Karpas-422 (cell line): ENCODE measurements around the gene SERPINB2. TPM values are rescaled to one million over a fixed set of nuclear protein-coding genes. Genes with fewer than 3 reads are reported as not detected.

Source experiments
- DNase-seq: peaks from one replicate; pipeline ENCODE4 v3.0.0-alpha.2; 2015
- H2AFZ ChIP-seq: fragments of 200-600 bp; sonication (generic); 2 replicates; pipeline ENCODE4 v1.6.1; 2014; ENCODE audit warnings: antibody characterized with exemption, low read length, mixed read lengths
- H3K27ac ChIP-seq: fragments of 200-600 bp; sonication (generic); 2 replicates; pipeline ENCODE4 v1.5.1; 2014; ENCODE audit warnings: mild to moderate bottlenecking, low read length, moderate library complexity
- H3K27me3 ChIP-seq: fragments of 200-600 bp; sonication (generic); 2 replicates; pipeline ENCODE4 v1.6.1; 2014; ENCODE audit warnings: low read length, mixed read lengths
- H3K36me3 ChIP-seq: fragments of 200-600 bp; sonication (generic); 2 replicates; pipeline ENCODE4 v1.6.1; 2014; ENCODE audit warnings: low read length, mixed read lengths; ENCODE audit not compliant: insufficient read depth
- H3K4me1 ChIP-seq: fragments of 200-600 bp; sonication (generic); 2 replicates; pipeline ENCODE4 v1.6.1; 2014; ENCODE audit warnings: mild to moderate bottlenecking, low read length, mixed read lengths
- H3K4me2 ChIP-seq: fragments of 200-600 bp; sonication (generic); 2 replicates; pipeline ENCODE4 v1.6.1; 2014; ENCODE audit warnings: low read length, low read depth, mild to moderate bottlenecking; ENCODE audit not compliant: poor library complexity, severe bottlenecking
- H3K4me3 ChIP-seq: fragments of 200-600 bp; sonication (generic); 2 replicates; pipeline ENCODE4 v1.5.1; 2014; ENCODE audit warnings: mild to moderate bottlenecking, antibody characterized with exemption, low read length, mixed read lengths
- H3K79me2 ChIP-seq: fragments of 200-600 bp; sonication (generic); 2 replicates; pipeline ENCODE4 v1.6.1; 2014; ENCODE audit warnings: mild to moderate bottlenecking, low read length, mixed read lengths
- H3K9ac ChIP-seq: fragments of 200-600 bp; sonication (generic); 2 replicates; pipeline ENCODE4 v1.6.0; 2014; ENCODE audit warnings: low read length
- H3K9me2 ChIP-seq: fragments of 200-600 bp; sonication (generic), shearing (Covaris generic); replicated peaks from 2 replicates; pipeline ENCODE4 v1.6.0; 2014; ENCODE audit warnings: mild to moderate bottlenecking, low read length, moderate library complexity; ENCODE audit not compliant: insufficient read depth
- H3K9me3 ChIP-seq: fragments of 300-700, 200-600 bp; sonication (generic); 2 replicates; pipeline ENCODE4 v1.6.1; 2014; ENCODE audit warnings: low read length, mixed read lengths
- H4K20me1 ChIP-seq: fragments of 200-600 bp; sonication (generic); 2 replicates; pipeline ENCODE4 v1.6.1; 2014; ENCODE audit warnings: mild to moderate bottlenecking, antibody characterized with exemption, low read length, low read depth; ENCODE audit not compliant: insufficient read depth
- total RNA-seq: library from RNA; depleted of rRNA; stranded (reverse); fragments of >200 nt; shearing (Covaris generic); gene quantifications from 2 replicates; pipeline ENCODE4 v1.2.3, GENCODE V29; 2014; ENCODE audit warnings: low replicate concordance; rRNA removed

SERPINB2 gene
- total RNA-seq, 1 experiment from 2014 or later, result not detected

- H2AFZ ChIP-seq, result peak within 1 kb of the TSS; percentile 69; the same call in 1 of the 2 replicates
- no peaks in the 10 kb centered on the region for H3K79me2 ChIP-seq
- H3K4me1 ChIP-seq, result peaks cover 9% of the 10 kb centered on the region
- H3K27ac ChIP-seq, result no peak within 1 kb of the TSS
- peak within 1 kb of the TSS; percentile 46; the same call in 1 of the 2 replicates for H3K4me3 ChIP-seq
- H4K20me1 ChIP-seq, result no peaks in the 10 kb centered on the region
- no peaks in the 10 kb centered on the region for H3K27me3 ChIP-seq
- H3K36me3 ChIP-seq, result no peaks in the 10 kb centered on the region
- H3K4me2 ChIP-seq, result peak within 1 kb of the TSS; percentile 56
- no peaks in the 10 kb centered on the region for H3K9me2 ChIP-seq
- peak; percentile 51 for DNase-seq
- H3K9me3 ChIP-seq, result no peaks in the 10 kb centered on the region
- H3K9ac ChIP-seq, result peak within 1 kb of the TSS; percentile 33
Measured at GRCh38 chr18:63949068-63949737, 61.7 kb downstream of the SERPINB2 start, which contains the start of gene HMSD. Gene HMSD (plus strand): TSS chr18:63949301. CDS start chr18:63953456, 4,155 bp downstream.

- Histone ChIP-seq H3K79me2 (no peaks in the 10 kb centered on the region), H3K9ac (no peak overlapping the region), H3K27ac (no peak overlapping the region), H3K36me3 (no peaks in the 10 kb centered on the region), H2AFZ (no peak overlapping the region), H4K20me1 (no peaks in the 10 kb centered on the region), H3K9me3 (no peaks in the 10 kb centered on the region), H3K4me2 (no peak overlapping the region), H3K9me2 (no peaks in the 10 kb centered on the region), H3K27me3 (no peaks in the 10 kb centered on the region), H3K4me3 (no peak overlapping the region), H3K4me1 (peaks cover 9% of the 10 kb centered on the region)
- DNase-seq, result no peak
Measured at GRCh38 chr18:63951302-63951705, 63.8 kb downstream of the SERPINB2 start.

Other genes with a start within 250 kb of the SERPINB2 start
- not detected in 2 replicates for gene SERPINB4, start 243.4 kb upstream of the SERPINB2 start, total RNA-seq
- not detected in 2 replicates for gene SERPINB3, start 225.8 kb upstream of the SERPINB2 start, total RNA-seq
- gene SERPINB11, start 184.7 kb upstream of the SERPINB2 start, total RNA-seq, result not detected in 2 replicates
- gene SERPINB7, start 112.3 kb upstream of the SERPINB2 start, total RNA-seq, result 2.8 TPM in 1 of 2 replicates, not detected in the other
- gene SERPINB10, start 20.3 kb downstream of the SERPINB2 start, total RNA-seq, result not detected in 2 replicates
- not detected in 2 replicates for gene HMSD, start 61.6 kb downstream of the SERPINB2 start, total RNA-seq
- 4.0 and 4.1 TPM in 2 replicates for gene SERPINB8, start 82.4 kb downstream of the SERPINB2 start, total RNA-seq